GM18505 (cell line): Measurements from ENCODE around the gene IGSF5.

Source experiments
- ATAC-seq: cut with Tn5 transposase; IDR thresholded peaks from one replicate; pipeline ENCODE4 v1.9.1; 2021; ENCODE audit not compliant: unreplicated experiment
- POLR2A ChIP-seq: IDR thresholded peaks from 4 replicates; pipeline ENCODE4 v1.6.1; 2011; ENCODE audit warnings: borderline replicate concordance; ENCODE audit not compliant: insufficient read depth, insufficient read length; ENCODE audit errors: extremely low read depth

IGSF5 gene

GRCh38 chr21:39756285-39756684 lies 11.3 kb downstream of the IGSF5 start:
- TF ChIP-seq POLR2A: no peak
- no peak for ATAC-seq

GRCh38 chr21:39763272-39763970 lies 18.4 kb downstream of the IGSF5 start:
- no peak for ATAC-seq
- no peak for TF ChIP-seq POLR2A

- no peak for ATAC-seq
- TF ChIP-seq POLR2A: no peak
Measured at GRCh38 chr21:39774227-39774626, 29.2 kb downstream of the IGSF5 start.

DNA sequence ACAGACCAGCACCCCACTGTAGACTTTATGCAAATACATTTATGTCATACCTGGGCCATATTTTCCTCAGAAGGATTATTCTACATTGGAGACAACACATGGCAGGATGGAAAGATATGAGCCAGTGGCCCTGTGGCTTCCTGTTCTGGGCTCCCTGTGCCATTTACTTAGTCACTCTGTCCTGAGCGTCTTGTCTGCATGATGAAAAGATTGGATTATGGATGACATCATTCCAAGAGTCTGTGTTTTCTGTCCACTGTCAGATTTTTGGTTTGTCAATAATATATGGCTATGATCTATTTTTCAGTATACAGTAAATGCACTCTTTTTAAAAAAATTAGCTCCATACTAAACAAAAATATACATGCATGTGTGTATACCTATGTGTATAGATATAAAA lies 30.8 kb downstream of the IGSF5 start:
- no peak for TF ChIP-seq POLR2A
- ATAC-seq: no peak

GRCh38 chr21:39776589-39776988 lies 31.6 kb downstream of the IGSF5 start:
- no peak for TF ChIP-seq POLR2A
- ATAC-seq: no peak

- no peak for ATAC-seq
- TF ChIP-seq POLR2A: no peak
Measured at GRCh38 chr21:39781331-39781730, 36.3 kb downstream of the IGSF5 start.

GRCh38 chr21:39788383-39788782 lies 43.4 kb downstream of the IGSF5 start:
- no peak for ATAC-seq
- TF ChIP-seq POLR2A: no peak

GRCh38 chr21:39796466-39796865 lies 51.5 kb downstream of the IGSF5 start:
- no peak for TF ChIP-seq POLR2A
- no peak for ATAC-seq

GRCh38 chr21:39799178-39799577 lies 54.2 kb downstream of the IGSF5 start:
- ATAC-seq: no peak
- no peak for TF ChIP-seq POLR2A

DNA sequence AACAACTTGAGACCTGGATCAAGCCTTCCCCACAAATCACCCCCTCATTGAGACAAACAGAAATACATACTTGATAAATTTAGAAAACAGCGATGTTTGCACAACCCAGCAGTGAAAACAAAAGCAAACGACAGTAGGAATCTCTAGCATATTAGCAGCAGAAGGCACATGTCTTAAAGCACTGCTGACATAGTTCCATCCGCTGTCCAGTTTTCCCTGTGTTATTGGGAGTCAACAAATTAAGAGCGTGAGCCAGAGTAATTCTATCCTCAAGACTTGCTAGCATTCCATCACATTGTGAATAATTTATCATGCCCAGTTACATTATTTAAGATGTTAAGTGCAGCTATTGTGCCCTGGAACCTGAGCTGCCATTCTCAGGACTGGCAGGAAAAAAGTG lies 55.3 kb downstream of the IGSF5 start:
- no peak for ATAC-seq
- no peak for TF ChIP-seq POLR2A

- no peak for ATAC-seq
- no peak for TF ChIP-seq POLR2A
Measured at GRCh38 chr21:39802217-39802616, 57.2 kb downstream of the IGSF5 start.

GRCh38 chr21:39803393-39803792 lies 58.4 kb downstream of the IGSF5 start:
- ATAC-seq: no peak
- TF ChIP-seq POLR2A: no peak

DNA sequence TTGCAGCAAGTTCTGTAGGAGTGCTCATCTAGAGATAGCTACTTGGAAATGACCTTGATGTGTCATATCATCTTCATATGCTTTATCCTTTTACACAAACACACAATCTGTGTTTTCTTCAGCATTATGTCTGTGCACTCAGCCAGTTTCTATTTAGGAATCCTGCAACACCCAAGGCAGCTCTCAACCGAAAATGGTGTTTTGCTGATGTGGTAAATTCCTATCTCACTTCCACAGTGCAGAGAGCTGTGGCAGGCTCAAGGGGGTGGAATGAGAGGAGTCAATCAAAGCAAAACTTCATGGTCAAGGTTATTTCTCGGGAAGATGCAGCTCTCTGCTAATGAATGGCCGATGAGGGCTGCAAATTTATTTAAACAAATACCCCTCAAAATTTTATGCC lies 59.3 kb downstream of the IGSF5 start:
- no peak for TF ChIP-seq POLR2A
- ATAC-seq: no peak

- no peak for TF ChIP-seq POLR2A
- no peak for ATAC-seq
Measured at GRCh38 chr21:39805983-39806382, 61.0 kb downstream of the IGSF5 start.

- ATAC-seq: no peak
- TF ChIP-seq POLR2A: no peak
Measured at GRCh38 chr21:39807738-39808137, 62.8 kb downstream of the IGSF5 start.
